Upper lobe of left lung (tissue), 6 donors: ENCODE results near the gene NCOR2. TPM values are rescaled to one million over a fixed set of nuclear protein-coding genes. Genes with fewer than 3 reads are reported as not detected.

Experiments
- ATAC-seq, 2 donors: fragments of 200-7000 bp; cut with Tn5 transposase; one replicate each; pipeline ENCODE4 v1.9.1; 2022; ENCODE audit warnings: mild to moderate bottlenecking in 2 of 2, moderate library complexity in 2 of 2; ENCODE audit not compliant: low FRiP score in 2 of 2
- DNase-seq, 2 donors: peaks; one replicate each; pipeline ENCODE4 v3.0.0-alpha.2; 2019 to 2020
- H3K27ac ChIP-seq, 4 donors: fragments of 200-600 bp; sonication (generic); one replicate each; pipeline ENCODE4 v1.5.1; 2016 to 2019
- H3K27me3 ChIP-seq, 4 donors: fragments of 200-600 bp; sonication (generic); one replicate each; pipeline ENCODE4 v1.5.1; 2017 to 2019
- H3K36me3 ChIP-seq, 4 donors: fragments of 200-600 bp; sonication (generic); one replicate each; pipeline ENCODE4 v1.5.1; 2016 to 2019
- H3K4me1 ChIP-seq, 4 donors: fragments of 200-600 bp; sonication (generic); one replicate each; pipeline ENCODE4 v1.5.1; 2018 to 2019
- H3K4me3 ChIP-seq, 4 donors: fragments of 200-600 bp; sonication (generic); one replicate each; pipeline ENCODE4 v1.5.1; 2017 to 2019; ENCODE audit warnings: mild to moderate bottlenecking in 2 of 4, moderate library complexity in 1 of 4
- H3K9me3 ChIP-seq, 4 donors: fragments of 200-600 bp; sonication (generic); one replicate each; pipeline ENCODE4 v1.5.1; 2018 to 2019
- CTCF ChIP-seq, 6 experiments: fragments of 450-650 bp in 4 of 6; fragments of 200-600 bp in 2 of 6; sonication (generic) in 2 of 6; IDR thresholded peaks; one replicate each; pipeline ENCODE4 v1.5.1; 2016 to 2019; ENCODE audit warnings: antibody characterized with exemption in 6 of 6
- EP300 ChIP-seq, 4 donors: sonication (generic); formaldehyde crosslinking; IDR thresholded peaks; one replicate each; pipeline ENCODE4 v1.5.1; 2017; ENCODE audit warnings: antibody characterized with exemption in 4 of 4, control low read depth in 2 of 4
- POLR2A ChIP-seq, 4 donors: fragments of 450-650 bp; IDR thresholded peaks; one replicate each; pipeline ENCODE4 v1.5.1; 2016 to 2017; ENCODE audit warnings: antibody characterized with exemption in 4 of 4, mild to moderate bottlenecking in 2 of 4
- POLR2AphosphoS5 ChIP-seq, 2 donors: sonication (generic); formaldehyde crosslinking; IDR thresholded peaks; one replicate each; pipeline ENCODE4 v1.5.1; 2017; ENCODE audit warnings: antibody characterized with exemption in 2 of 2
- WGBS, 2 donors: methylation state at CpG; one replicate each; pipeline ENCODE4 v1.1.5; 2017 to 2018; 5-methylcytosine and 5-hydroxymethylcytosine counted together
- total RNA-seq, 6 donors: library from RNA; depleted of rRNA in 4 of 6; stranded (reverse); fragments of >200 nt in 4 of 6; gene quantifications; one replicate each; pipeline versions ENCODE4 v1.1.0 to v1.2.1, GENCODE V29; 2016 to 2021
- donor health status: DM: no; HTN: no; CAD: no; lungs with moderate emphysema.
- donor health status: DM: no; HTN: yes; CAD: no; lungs with severe emphysema.

NCOR2 gene
- total RNA-seq, 6 donors from 2014 or later, result 188 to 603 (median 373) TPM

- Histone ChIP-seq H3K4me3 (no peak overlapping the region), H3K36me3 (no peaks in the 10 kb centered on the region), H3K27me3 (no peaks in the 10 kb centered on the region), H3K27ac (peak overlapping the region in 1 of 4 donors; percentile 24), H3K9me3 (no peaks in the 10 kb centered on the region), H3K4me1 (peaks cover 64 to 80% (median 72%) of the 10 kb centered on the region in 4 donors)
- 78 to 80% methylated on average over 1 to 8 of the region's 8 CpGs for WGBS, 2 donors
- DNase-seq (no peak), ATAC-seq (no peak)
- no peak for TF ChIP-seq EP300 (IDR thresholded peaks at IDR 0.05)
- TF ChIP-seq CTCF (IDR thresholded peaks at IDR 0.05), result no peak
- TF ChIP-seq POLR2AphosphoS5 (IDR thresholded peaks at IDR 0.05), result no peak
- no peak for TF ChIP-seq POLR2A (IDR thresholded peaks at IDR 0.05)
These were observed 22.4 kb downstream of the NCOR2 start for GRCh38 chr12:124544983-124545382.

GRCh38 chr12:124544311-124544970 lies 23.0 kb downstream of the NCOR2 start:
- no peak for ATAC-seq
- H3K4me1 ChIP-seq, result peaks cover 64 to 80% (median 72%) of the 10 kb centered on the region in 4 donors
- no peak for DNase-seq
- H3K27me3 ChIP-seq, result no peaks in the 10 kb centered on the region
- no peaks in the 10 kb centered on the region for H3K36me3 ChIP-seq
- no peak overlapping the region for H3K4me3 ChIP-seq
- H3K9me3 ChIP-seq, result no peaks in the 10 kb centered on the region
- no peak for TF ChIP-seq EP300 (IDR thresholded peaks at IDR 0.05)
- TF ChIP-seq POLR2AphosphoS5 (IDR thresholded peaks at IDR 0.05), result no peak
- TF ChIP-seq CTCF (IDR thresholded peaks at IDR 0.05), result no peak
- no peak for TF ChIP-seq POLR2A (IDR thresholded peaks at IDR 0.05)
- WGBS, 2 donors, result 46 to 55% methylated on average over 10 to 16 of the region's 16 CpGs
- H3K27ac ChIP-seq, result peak overlapping the region in 1 of 4 donors; percentile 24

DNA sequence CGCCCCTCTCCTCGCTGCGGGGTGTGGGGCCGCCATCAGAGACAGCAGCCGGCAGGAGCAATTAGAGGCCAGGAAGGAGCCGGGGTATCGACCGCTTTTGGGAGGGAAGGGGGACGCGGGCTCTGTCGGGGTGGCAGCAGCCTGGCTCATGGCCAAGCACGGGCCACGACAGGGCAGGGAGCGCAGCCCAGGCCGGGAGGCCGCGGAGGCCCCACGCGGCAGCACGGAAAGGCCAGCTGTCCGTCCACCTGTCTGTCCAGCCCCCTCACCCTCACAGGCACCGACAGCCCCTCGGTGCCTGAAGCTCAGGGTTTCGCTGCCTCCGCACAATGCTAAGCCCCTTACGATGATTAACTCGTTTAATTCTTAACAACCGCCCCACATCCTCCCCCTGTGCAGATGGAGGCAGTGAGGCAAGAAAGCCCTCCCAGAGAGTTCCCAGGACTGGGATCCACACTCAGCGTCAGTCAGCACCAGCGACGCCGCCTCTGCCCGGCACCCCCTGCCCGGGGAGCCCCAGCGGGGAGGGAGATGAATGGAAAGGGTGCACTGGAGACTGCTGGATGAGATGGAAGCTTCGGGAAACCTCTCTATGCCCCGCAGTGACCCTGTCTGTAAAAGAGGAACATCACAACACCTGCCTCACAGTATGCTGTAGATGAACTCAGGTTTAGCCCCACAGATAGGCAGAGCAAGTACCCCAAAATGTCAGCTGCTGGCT lies 23.7 kb downstream of the NCOR2 start:
- ATAC-seq (peak in 1 of 2 donors; percentile 1), DNase-seq (peak in 1 of 2 donors; percentile 84)
- Histone ChIP-seq H3K36me3 (no peaks in the 10 kb centered on the region), H3K9me3 (no peaks in the 10 kb centered on the region), H3K27me3 (no peaks in the 10 kb centered on the region), H3K4me3 (no peak overlapping the region), H3K4me1 (peaks cover 64 to 80% (median 72%) of the 10 kb centered on the region in 4 donors), H3K27ac (peak overlapping the region in 1 of 4 donors; percentile 19)
- WGBS, 2 donors, result 64 to 74% methylated on average over 26 to 31 of the region's 37 CpGs
- no peak for TF ChIP-seq POLR2A (IDR thresholded peaks at IDR 0.05)
- TF ChIP-seq CTCF (IDR thresholded peaks at IDR 0.05), result no peak
- no peak for TF ChIP-seq EP300 (IDR thresholded peaks at IDR 0.05)
- no peak for TF ChIP-seq POLR2AphosphoS5 (IDR thresholded peaks at IDR 0.05)

DNA sequence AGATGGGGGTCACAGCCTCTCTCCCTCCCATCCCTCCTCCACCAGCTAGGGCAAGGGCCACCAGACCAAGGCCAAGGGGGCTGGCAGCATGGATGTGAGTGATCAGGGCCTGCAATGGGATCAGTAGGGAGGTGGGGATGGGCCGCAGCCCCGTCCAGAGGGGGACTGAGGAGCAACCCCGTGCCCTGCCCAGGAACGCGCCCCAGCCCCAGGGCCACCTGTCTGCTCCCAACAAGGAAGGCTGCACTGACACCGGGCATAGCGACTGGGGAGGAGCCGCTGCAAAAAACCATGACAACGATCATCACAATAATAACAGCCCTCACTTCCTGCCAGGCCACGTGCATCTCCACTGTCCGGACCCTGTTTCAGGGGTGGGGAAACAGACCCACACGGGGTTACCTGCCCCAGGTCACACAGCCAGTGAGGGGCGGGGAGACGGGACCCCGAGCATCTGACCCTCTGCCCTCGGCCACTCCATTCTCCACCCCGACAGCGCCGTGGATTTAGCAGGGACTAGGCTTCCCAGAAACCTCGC lies 24.3 kb downstream of the NCOR2 start:
- H3K4me3 ChIP-seq, result no peak overlapping the region
- peak; percentile 19 to 50 for ATAC-seq
- no peaks in the 10 kb centered on the region for H3K27me3 ChIP-seq
- no peak for TF ChIP-seq CTCF (IDR thresholded peaks at IDR 0.05)
- TF ChIP-seq POLR2AphosphoS5 (IDR thresholded peaks at IDR 0.05), result no peak
- TF ChIP-seq POLR2A (IDR thresholded peaks at IDR 0.05), result no peak
- no peak for TF ChIP-seq EP300 (IDR thresholded peaks at IDR 0.05)
- peak overlapping the region in 1 of 4 donors; percentile 19 for H3K27ac ChIP-seq
- peaks cover 67 to 80% (median 72%) of the 10 kb centered on the region in 4 donors for H3K4me1 ChIP-seq
- DNase-seq, result peak in 1 of 2 donors; percentile 82
- H3K9me3 ChIP-seq, result no peaks in the 10 kb centered on the region
- H3K36me3 ChIP-seq, result no peaks in the 10 kb centered on the region
- 20 to 29% methylated on average over 4 to 10 of the region's 20 CpGs for WGBS, 2 donors
